Fibroblast of the aortic adventitia (primary cell): ENCODE results near the gene ITPKC. TPM values are rescaled to one million over a fixed set of nuclear protein-coding genes. Genes with fewer than 3 reads are reported as not detected.

Experiments
- DNase-seq: peaks from one replicate; pipeline ENCODE4 v3.0.0-alpha.2; 2010; ENCODE audit warnings: low read depth
- H3K4me3 ChIP-seq: 2 replicates; pipeline ENCODE4 v1.5.1; 2011; ENCODE audit warnings: low read depth, mild to moderate bottlenecking, control low read depth, low read length, moderate library complexity
- CTCF ChIP-seq: IDR thresholded peaks from 2 replicates; pipeline ENCODE4 v1.5.1; 2011; ENCODE audit warnings: mild to moderate bottlenecking, low read length, control low read depth, inconsistent platforms; ENCODE audit not compliant: insufficient read depth
- total RNA-seq: library from RNA; depleted of rRNA; stranded (reverse); fragments of >200 nt; gene quantifications from 2 replicates; pipeline ENCODE4 v1.2.3, GENCODE V29; 2012; ENCODE audit warnings: low replicate concordance

The ITPKC gene
- total RNA-seq, 1 donor, result 12.7 TPM

GRCh38 chr19:40743926-40744325 lies 27.0 kb downstream of the ITPKC start:
- no peak overlapping the region for H3K4me3 ChIP-seq
- no peak for TF ChIP-seq CTCF
- no peak for DNase-seq

GRCh38 chr19:40744554-40745401 lies 27.9 kb downstream of the ITPKC start:
- TF ChIP-seq CTCF, result no peak
- H3K4me3 ChIP-seq, result no peak overlapping the region
- DNase-seq, result no peak

- TF ChIP-seq CTCF, result no peak
- no peak overlapping the region for H3K4me3 ChIP-seq
- peak; percentile 72 for DNase-seq
Measured at GRCh38 chr19:40745402-40745780, 28.5 kb downstream of the ITPKC start.

GRCh38 chr19:40747536-40747935 lies 30.6 kb downstream of the ITPKC start:
- no peak for TF ChIP-seq CTCF
- H3K4me3 ChIP-seq, result no peak overlapping the region
- no peak for DNase-seq

- no peak for TF ChIP-seq CTCF
- H3K4me3 ChIP-seq, result peak within 1 kb of the TSS; percentile 82
- peak; percentile 100 for DNase-seq
Measured at GRCh38 chr19:40750058-40750873, 33.4 kb downstream of the ITPKC start, which contains the start of gene ACTMAP. ACTMAP (minus strand) TSS chr19:40750477; CDS start chr19:40749803, 674 bp downstream.

- peak within 1 kb of the TSS; percentile 82 for H3K4me3 ChIP-seq
- peak; percentile 98 for DNase-seq
- TF ChIP-seq CTCF, result no peak
Measured at GRCh38 chr19:40750874-40751537, 34.1 kb downstream of the ITPKC start, which contains the start of gene SNRPA. SNRPA (plus strand) TSS chr19:40751203; CDS start chr19:40751409, 206 bp downstream.
